Loucy (cell line): Measurements from ENCODE around the gene CD83.

Experiments used
- H2AFZ ChIP-seq: fragments of 200-600 bp; sonication (generic); 2 replicates; pipeline ENCODE4 v1.6.0; 2016; ENCODE audit warnings: antibody characterized with exemption, mild to moderate bottlenecking, low read length, moderate library complexity
- H3F3A ChIP-seq: fragments of 200-600 bp; 2 replicates; pipeline ENCODE4 v1.6.0; 2016; ENCODE audit warnings: antibody characterized with exemption, low read depth, mild to moderate bottlenecking
- H3K27me3 ChIP-seq: fragments of 200-600 bp; sonication (generic); 2 replicates; pipeline ENCODE4 v1.6.1; 2014; ENCODE audit warnings: low read length, mild to moderate bottlenecking; ENCODE audit not compliant: insufficient read depth, poor library complexity, severe bottlenecking
- H3K36me3 ChIP-seq: fragments of 200-600 bp; sonication (generic); 2 replicates; pipeline ENCODE4 v1.6.1; 2016; ENCODE audit warnings: low read length; ENCODE audit not compliant: insufficient read depth
- H3K4me1 ChIP-seq: fragments of 200-600 bp; sonication (generic); 2 replicates; pipeline ENCODE4 v1.5.1; 2014; ENCODE audit warnings: low read length, mild to moderate bottlenecking; ENCODE audit not compliant: insufficient read depth, poor library complexity, severe bottlenecking
- H3K4me2 ChIP-seq: fragments of 200-600 bp; sonication (generic); 2 replicates; pipeline ENCODE4 v1.6.0; 2014; ENCODE audit warnings: antibody characterized with exemption, low read length, low read depth, mild to moderate bottlenecking; ENCODE audit not compliant: poor library complexity, severe bottlenecking
- H3K4me3 ChIP-seq: fragments of 200-600 bp; sonication (generic); 2 replicates; pipeline ENCODE4 v1.5.1; 2014; ENCODE audit warnings: low read length, mild to moderate bottlenecking, mixed read lengths; ENCODE audit not compliant: poor library complexity, severe bottlenecking
- H3K79me2 ChIP-seq: fragments of 200-600 bp; sonication (generic); 2 replicates; pipeline ENCODE4 v1.6.1; 2014; ENCODE audit warnings: low read length; ENCODE audit not compliant: insufficient read depth
- H3K9ac ChIP-seq: fragments of 200-600 bp; sonication (generic); 2 replicates; pipeline ENCODE4 v1.6.0; 2014; ENCODE audit warnings: mild to moderate bottlenecking, low read depth, low read length, moderate library complexity; ENCODE audit not compliant: poor library complexity, severe bottlenecking
- H3K9me2 ChIP-seq: fragments of 200-600 bp; sonication (generic); replicated peaks from 2 replicates; pipeline ENCODE4 v1.6.1; 2016; ENCODE audit warnings: low read depth, low read length, mixed read lengths
- H3K9me3 ChIP-seq: fragments of 200-600 bp; sonication (generic); 2 replicates; pipeline ENCODE4 v1.6.1; 2014; ENCODE audit warnings: mild to moderate bottlenecking, antibody characterized with exemption, low read length, low read depth; ENCODE audit not compliant: insufficient read depth
- H4K20me1 ChIP-seq: fragments of 200-600 bp; sonication (generic); 2 replicates; pipeline ENCODE4 v1.6.0; 2014; ENCODE audit warnings: antibody characterized with exemption, low read length, mild to moderate bottlenecking; ENCODE audit not compliant: insufficient read depth, poor library complexity, severe bottlenecking
- EZH2phosphoT487 ChIP-seq: fragments of 200-600 bp; IDR thresholded peaks from 2 replicates; pipeline ENCODE4 v1.6.1; 2018; ENCODE audit warnings: antibody characterized with exemption, mild to moderate bottlenecking, moderate library complexity, borderline replicate concordance
- TF ChIP-seq, protein P1 (sequence below): fragments of 200-600 bp; sonication (generic); conservative IDR thresholded peaks from 2 replicates; pipeline ENCODE4 v1.5.1; 2014; ENCODE audit warnings: mild to moderate bottlenecking, antibody characterized with exemption, low read length

Gene CD83

DNA sequence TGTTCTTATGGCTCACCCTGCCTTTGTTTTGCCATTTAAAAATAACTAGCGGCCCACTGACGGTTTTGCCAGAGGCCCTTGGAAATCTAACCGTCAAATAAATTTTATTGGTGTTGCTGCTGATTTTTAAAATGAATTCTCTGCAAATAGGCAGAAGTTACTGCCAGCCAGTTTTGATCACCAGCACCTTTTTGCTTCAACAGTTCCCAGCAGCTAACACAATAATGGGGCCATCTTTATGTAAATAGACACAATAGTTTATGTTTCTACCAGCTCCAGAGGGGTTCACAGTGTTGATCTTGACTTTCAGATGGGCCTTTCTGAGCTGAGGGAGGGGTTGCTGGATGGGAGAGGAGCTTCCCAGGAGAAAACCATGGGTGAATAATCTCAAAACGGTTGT is 11.2 kb downstream of the CD83 start:
- H2AFZ ChIP-seq = peak overlapping the region; percentile 7; the same call in 1 of the 2 replicates
- peak overlapping the region; percentile 75 for H3K4me2 ChIP-seq
- peak overlapping the region; percentile 60 for H3K9ac ChIP-seq
- H3K9me3 ChIP-seq = no peaks in the 10 kb centered on the region
- no peak for TF ChIP-seq EZH2phosphoT487
- TF ChIP-seq, protein P1, sequence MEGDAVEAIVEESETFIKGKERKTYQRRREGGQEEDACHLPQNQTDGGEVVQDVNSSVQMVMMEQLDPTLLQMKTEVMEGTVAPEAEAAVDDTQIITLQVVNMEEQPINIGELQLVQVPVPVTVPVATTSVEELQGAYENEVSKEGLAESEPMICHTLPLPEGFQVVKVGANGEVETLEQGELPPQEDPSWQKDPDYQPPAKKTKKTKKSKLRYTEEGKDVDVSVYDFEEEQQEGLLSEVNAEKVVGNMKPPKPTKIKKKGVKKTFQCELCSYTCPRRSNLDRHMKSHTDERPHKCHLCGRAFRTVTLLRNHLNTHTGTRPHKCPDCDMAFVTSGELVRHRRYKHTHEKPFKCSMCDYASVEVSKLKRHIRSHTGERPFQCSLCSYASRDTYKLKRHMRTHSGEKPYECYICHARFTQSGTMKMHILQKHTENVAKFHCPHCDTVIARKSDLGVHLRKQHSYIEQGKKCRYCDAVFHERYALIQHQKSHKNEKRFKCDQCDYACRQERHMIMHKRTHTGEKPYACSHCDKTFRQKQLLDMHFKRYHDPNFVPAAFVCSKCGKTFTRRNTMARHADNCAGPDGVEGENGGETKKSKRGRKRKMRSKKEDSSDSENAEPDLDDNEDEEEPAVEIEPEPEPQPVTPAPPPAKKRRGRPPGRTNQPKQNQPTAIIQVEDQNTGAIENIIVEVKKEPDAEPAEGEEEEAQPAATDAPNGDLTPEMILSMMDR = no peak
- H3K27me3 ChIP-seq = no peaks in the 10 kb centered on the region
- H3K36me3 ChIP-seq = peaks cover 28% of the 10 kb centered on the region; the same call in 1 of the 2 replicates
- H3K9me2 ChIP-seq = no peaks in the 10 kb centered on the region
- H3F3A ChIP-seq = peaks cover 3% of the 10 kb centered on the region; the same call in 1 of the 2 replicates
- H3K4me3 ChIP-seq = peak overlapping the region; percentile 50
- H4K20me1 ChIP-seq = no peaks in the 10 kb centered on the region
- H3K4me1 ChIP-seq = peaks cover 41% of the 10 kb centered on the region
- H3K79me2 ChIP-seq = peaks cover 63% of the 10 kb centered on the region

DNA sequence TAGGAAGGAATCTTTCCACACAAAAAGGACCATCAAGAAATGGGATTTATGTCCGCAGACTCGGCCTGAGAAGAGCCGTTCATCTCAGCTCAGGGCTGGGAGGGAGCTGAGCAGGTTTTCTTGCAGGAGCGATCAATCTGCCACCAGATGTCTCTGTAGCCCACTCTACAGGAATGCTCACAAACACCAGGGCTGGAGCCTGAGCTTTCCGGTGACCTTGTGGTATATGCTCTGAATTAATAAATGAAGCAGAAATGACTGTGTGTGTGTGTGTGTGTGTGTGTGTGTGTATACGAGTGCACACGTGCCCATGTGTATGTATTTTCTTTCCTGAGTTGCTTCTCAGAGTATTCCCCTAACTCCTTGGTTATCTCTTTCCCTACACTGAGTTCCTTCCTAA is 12.0 kb downstream of the CD83 start:
- Histone ChIP-seq H3K9me3 (no peaks in the 10 kb centered on the region), H3F3A (peaks cover 3% of the 10 kb centered on the region; the same call in 1 of the 2 replicates), H3K36me3 (peaks cover 37% of the 10 kb centered on the region; the same call in 1 of the 2 replicates), H3K4me1 (peaks cover 41% of the 10 kb centered on the region), H4K20me1 (no peaks in the 10 kb centered on the region), H3K9ac (peak overlapping the region; percentile 60), H3K4me3 (peak overlapping the region; percentile 31), H3K9me2 (no peaks in the 10 kb centered on the region), H3K4me2 (peak overlapping the region; percentile 75), H3K27me3 (no peaks in the 10 kb centered on the region), H2AFZ (no peak overlapping the region), H3K79me2 (peaks cover 57% of the 10 kb centered on the region)
- TF ChIP-seq EZH2phosphoT487 = no peak
- TF ChIP-seq, protein P1 = peak; percentile 84

DNA sequence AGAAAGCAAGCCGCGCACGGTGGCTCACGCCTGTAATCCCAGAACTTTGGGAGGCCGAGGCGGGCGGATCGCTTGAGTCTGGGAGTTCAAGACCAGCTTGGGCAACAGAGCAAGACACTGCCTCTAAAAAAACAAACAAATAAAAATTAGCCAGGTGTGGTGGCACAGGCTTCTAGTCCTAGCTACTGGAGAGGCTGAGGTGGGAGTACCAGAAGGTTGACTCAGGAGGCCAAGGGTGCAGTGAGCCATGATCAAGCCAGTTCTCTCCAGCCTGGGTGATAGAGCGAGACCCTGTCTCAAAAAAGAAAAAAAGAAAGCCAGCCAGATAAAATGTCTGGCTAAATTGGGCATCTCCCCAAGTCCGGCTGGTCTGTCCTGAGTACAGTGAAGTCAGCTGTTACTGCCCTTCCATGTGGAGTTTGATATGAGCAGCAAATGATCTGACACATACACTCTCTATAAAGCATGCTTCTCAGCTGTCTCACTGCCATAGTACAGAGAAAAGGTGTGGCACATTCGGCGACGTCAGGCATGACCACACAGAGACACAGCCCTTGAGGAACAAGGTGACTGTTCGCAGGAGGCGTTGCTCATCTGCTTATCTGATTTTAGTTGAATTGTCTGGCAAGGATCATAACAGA is 13.0 kb downstream of the CD83 start:
- Histone ChIP-seq H3K9me2 (no peaks in the 10 kb centered on the region), H3K9me3 (no peaks in the 10 kb centered on the region), H4K20me1 (no peaks in the 10 kb centered on the region), H3K9ac (peak overlapping the region; percentile 60), H3K4me1 (peaks cover 39% of the 10 kb centered on the region), H3K79me2 (peaks cover 50% of the 10 kb centered on the region), H2AFZ (no peak overlapping the region), H3K4me3 (no peak overlapping the region), H3K4me2 (no peak overlapping the region), H3K27me3 (no peaks in the 10 kb centered on the region), H3F3A (peaks cover 3% of the 10 kb centered on the region; the same call in 1 of the 2 replicates), H3K36me3 (peaks cover 46% of the 10 kb centered on the region; the same call in 1 of the 2 replicates)
- TF ChIP-seq, protein P1 = no peak
- TF ChIP-seq EZH2phosphoT487 = no peak
